ENCODE measurements around the gene PAPPA2.

- no peak for TF ChIP-seq CTCF (conservative IDR thresholded peaks at IDR 0.05; ENCODE audit: low read depth, low read length)
- TF ChIP-seq EZH2 (IDR thresholded peaks at IDR 0.05; ENCODE audit: low read length, unreplicated experiment): no peak
These were observed 90.0 kb downstream of the PAPPA2 start for GRCh38 chr1:176552999-176553398.
